Bone marrow (tissue), 2 donors: ENCODE data around the gene HIVEP3.

Experiments
- DNase-seq, 2 donors: peaks; one replicate each; lab custom pipeline; 2025; lab: John Stamatoyannopoulos, UW

Gene HIVEP3

GRCh38 chr1:41733021-41733420 lies 185.7 kb downstream of the HIVEP3 start:
- no peak for DNase-seq

- no peak for DNase-seq
Observed at GRCh38 chr1:41731516-41732030, 187.1 kb downstream of the HIVEP3 start.

GRCh38 chr1:41730806-41731205 lies 187.9 kb downstream of the HIVEP3 start:
- DNase-seq, result no peak

GRCh38 chr1:41728403-41729202 lies 190.1 kb downstream of the HIVEP3 start:
- DNase-seq, result peak in 1 of 2 donors; percentile 31

GRCh38 chr1:41727749-41728115 lies 191.0 kb downstream of the HIVEP3 start:
- no peak for DNase-seq

GRCh38 chr1:41726899-41727748 lies 191.6 kb downstream of the HIVEP3 start:
- DNase-seq, result peak; percentile 60 to 72

- no peak for DNase-seq
Observed at GRCh38 chr1:41726292-41726691, 192.4 kb downstream of the HIVEP3 start.

GRCh38 chr1:41724926-41725325 lies 193.8 kb downstream of the HIVEP3 start:
- DNase-seq, result no peak

- no peak for DNase-seq
Observed at GRCh38 chr1:41724248-41724647, 194.5 kb downstream of the HIVEP3 start.

GRCh38 chr1:41723786-41724185 lies 194.9 kb downstream of the HIVEP3 start:
- no peak for DNase-seq

GRCh38 chr1:41722184-41722583 lies 196.5 kb downstream of the HIVEP3 start:
- no peak for DNase-seq

- DNase-seq, result no peak
Observed at GRCh38 chr1:41720861-41721410, 197.8 kb downstream of the HIVEP3 start.

- no peak for DNase-seq
Observed at GRCh38 chr1:41719590-41719989, 199.1 kb downstream of the HIVEP3 start.

- DNase-seq, result no peak
Observed at GRCh38 chr1:41719128-41719527, 199.6 kb downstream of the HIVEP3 start.

GRCh38 chr1:41718497-41718896 lies 200.2 kb downstream of the HIVEP3 start:
- no peak for DNase-seq

GRCh38 chr1:41716188-41717130 lies 202.3 kb downstream of the HIVEP3 start:
- DNase-seq, result no peak

GRCh38 chr1:41715441-41716095 lies 203.2 kb downstream of the HIVEP3 start:
- DNase-seq, result no peak

- no peak for DNase-seq
Observed at GRCh38 chr1:41714638-41715389, 203.9 kb downstream of the HIVEP3 start.

- DNase-seq, result no peak
Observed at GRCh38 chr1:41713557-41714327, 205.0 kb downstream of the HIVEP3 start.
